ENCODE results near the gene CTF1. TPM values are rescaled to one million over a fixed set of nuclear protein-coding genes. Genes with fewer than 3 reads are reported as not detected.

CTF1 gene
- total and polyA plus RNA-seq, 2 experiments from 2014 or later = 4.9 to 14.0 TPM

DNA sequence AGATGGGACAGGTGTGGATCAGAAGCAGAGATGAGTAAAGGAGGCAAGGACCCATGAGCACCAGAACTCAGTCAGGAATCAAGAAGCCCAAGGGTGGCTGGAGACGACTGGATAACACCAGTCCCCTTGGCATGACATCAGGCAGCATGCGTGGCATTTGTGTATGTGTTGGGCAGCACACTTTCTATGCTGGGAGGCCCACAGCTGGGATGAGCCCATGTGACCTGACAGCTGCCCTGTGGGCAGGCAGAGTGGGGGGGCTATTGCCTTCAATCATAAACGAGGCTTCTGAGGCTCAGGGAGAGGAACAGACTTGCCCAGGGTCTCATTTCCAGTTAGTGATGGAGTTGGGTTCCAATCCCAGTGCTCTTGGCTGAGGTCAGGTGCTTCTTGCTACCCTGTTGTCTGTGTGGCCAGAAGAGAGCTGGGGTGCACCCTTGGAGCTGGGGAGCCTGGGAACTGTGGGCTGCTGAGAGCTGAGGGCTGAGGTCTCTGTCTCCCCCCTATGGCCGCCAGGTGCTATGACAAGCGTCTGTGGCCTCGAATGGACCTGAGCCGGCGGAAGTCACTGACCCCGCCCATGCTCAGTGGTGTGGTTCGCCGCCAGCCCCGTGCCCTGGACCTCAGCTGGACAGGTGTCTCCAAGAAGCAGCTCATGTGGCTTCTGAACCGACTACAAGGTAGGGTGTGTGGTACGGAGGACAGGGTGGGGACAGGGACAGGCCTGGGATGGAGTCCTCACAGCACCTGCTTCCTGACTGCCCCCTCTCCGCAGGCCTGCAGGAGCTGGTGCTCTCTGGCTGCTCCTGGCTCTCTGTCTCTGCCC is 45.4 kb downstream of the CTF1 start:
- TF ChIP-seq, protein P1, sequence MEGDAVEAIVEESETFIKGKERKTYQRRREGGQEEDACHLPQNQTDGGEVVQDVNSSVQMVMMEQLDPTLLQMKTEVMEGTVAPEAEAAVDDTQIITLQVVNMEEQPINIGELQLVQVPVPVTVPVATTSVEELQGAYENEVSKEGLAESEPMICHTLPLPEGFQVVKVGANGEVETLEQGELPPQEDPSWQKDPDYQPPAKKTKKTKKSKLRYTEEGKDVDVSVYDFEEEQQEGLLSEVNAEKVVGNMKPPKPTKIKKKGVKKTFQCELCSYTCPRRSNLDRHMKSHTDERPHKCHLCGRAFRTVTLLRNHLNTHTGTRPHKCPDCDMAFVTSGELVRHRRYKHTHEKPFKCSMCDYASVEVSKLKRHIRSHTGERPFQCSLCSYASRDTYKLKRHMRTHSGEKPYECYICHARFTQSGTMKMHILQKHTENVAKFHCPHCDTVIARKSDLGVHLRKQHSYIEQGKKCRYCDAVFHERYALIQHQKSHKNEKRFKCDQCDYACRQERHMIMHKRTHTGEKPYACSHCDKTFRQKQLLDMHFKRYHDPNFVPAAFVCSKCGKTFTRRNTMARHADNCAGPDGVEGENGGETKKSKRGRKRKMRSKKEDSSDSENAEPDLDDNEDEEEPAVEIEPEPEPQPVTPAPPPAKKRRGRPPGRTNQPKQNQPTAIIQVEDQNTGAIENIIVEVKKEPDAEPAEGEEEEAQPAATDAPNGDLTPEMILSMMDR (IDR thresholded peaks at IDR 0.05; ENCODE audit: low read depth, low read length) = peak; percentile 95
- DNase-seq (ENCODE audit: low read depth in 1 of 2, low spot score in 1 of 2) = peak; percentile 71 to 77
- H3K27me3 ChIP-seq = no peaks in the 10 kb centered on the region
- H3K4me3 ChIP-seq = no peak overlapping the region
- no peaks in the 10 kb centered on the region for H3K9me3 ChIP-seq (ENCODE audit: low read depth)
- H3K36me3 ChIP-seq = peaks cover 19% of the 10 kb centered on the region
- peak overlapping the region; percentile 12 for H3K27ac ChIP-seq
- H3K4me1 ChIP-seq (ENCODE audit: low read depth) = no peaks in the 10 kb centered on the region

DNA sequence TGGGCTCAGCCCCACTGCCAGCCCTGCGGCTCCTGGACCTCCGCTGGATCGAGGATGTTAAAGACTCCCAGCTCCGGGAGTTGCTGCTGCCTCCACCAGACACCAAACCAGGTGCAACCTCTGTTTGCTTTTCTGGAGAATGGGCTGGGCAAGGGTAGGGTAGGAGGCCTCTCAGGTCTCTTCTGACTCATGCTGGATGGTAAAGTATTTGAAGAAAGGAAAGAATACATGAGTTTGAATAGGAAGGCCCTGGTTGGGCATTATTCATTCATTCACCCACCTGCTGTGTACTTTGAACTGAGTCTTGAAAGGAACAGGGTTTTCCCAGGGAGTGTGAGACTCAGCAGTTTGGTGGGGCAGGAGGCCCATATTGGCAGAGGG is 46.0 kb downstream of the CTF1 start:
- H3K9me3 ChIP-seq (ENCODE audit: low read depth) = no peaks in the 10 kb centered on the region

DNA sequence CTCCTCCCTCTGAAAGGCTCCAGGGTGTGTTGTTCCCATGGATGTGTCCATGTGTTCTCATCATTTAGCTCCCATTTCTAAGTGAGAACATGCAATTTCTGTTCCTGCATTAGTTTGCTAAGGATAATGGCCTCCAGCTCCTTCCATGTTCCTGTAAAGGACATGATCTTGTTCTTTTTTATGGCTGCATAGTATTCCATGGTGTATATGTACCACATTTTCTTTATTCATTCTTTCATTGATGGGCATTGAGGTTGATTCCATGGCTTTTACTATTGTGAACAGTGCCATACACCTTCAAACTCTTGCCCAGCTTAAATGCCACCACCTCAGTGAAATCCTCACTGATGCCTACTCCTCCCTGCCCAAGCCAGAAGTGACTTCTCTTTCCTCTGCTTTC is 47.9 kb downstream of the CTF1 start:
- DNase-seq (ENCODE audit: low read depth in 1 of 2, low spot score in 1 of 2) = no peak
- H3K4me1 ChIP-seq (ENCODE audit: low read depth) = no peaks in the 10 kb centered on the region
- H3K9me3 ChIP-seq (ENCODE audit: low read depth) = no peaks in the 10 kb centered on the region
- TF ChIP-seq, protein P1 (IDR thresholded peaks at IDR 0.05; ENCODE audit: low read depth, low read length) = no peak
- no peak overlapping the region for H3K27ac ChIP-seq
- no peak overlapping the region for H3K4me3 ChIP-seq
- H3K36me3 ChIP-seq = peaks cover 19% of the 10 kb centered on the region
- H3K27me3 ChIP-seq = no peaks in the 10 kb centered on the region

More for the DNA sequence above, 46.0 kb downstream of the CTF1 start:
- H3K27ac ChIP-seq = no peak overlapping the region
- TF ChIP-seq, protein P1 (IDR thresholded peaks at IDR 0.05; ENCODE audit: low read depth, low read length) = no peak
- no peak for DNase-seq (ENCODE audit: low read depth in 1 of 2, low spot score in 1 of 2)
- H3K4me3 ChIP-seq = no peak overlapping the region
- H3K4me1 ChIP-seq (ENCODE audit: low read depth) = no peaks in the 10 kb centered on the region
- peaks cover 19% of the 10 kb centered on the region for H3K36me3 ChIP-seq
- no peaks in the 10 kb centered on the region for H3K27me3 ChIP-seq

DNA sequence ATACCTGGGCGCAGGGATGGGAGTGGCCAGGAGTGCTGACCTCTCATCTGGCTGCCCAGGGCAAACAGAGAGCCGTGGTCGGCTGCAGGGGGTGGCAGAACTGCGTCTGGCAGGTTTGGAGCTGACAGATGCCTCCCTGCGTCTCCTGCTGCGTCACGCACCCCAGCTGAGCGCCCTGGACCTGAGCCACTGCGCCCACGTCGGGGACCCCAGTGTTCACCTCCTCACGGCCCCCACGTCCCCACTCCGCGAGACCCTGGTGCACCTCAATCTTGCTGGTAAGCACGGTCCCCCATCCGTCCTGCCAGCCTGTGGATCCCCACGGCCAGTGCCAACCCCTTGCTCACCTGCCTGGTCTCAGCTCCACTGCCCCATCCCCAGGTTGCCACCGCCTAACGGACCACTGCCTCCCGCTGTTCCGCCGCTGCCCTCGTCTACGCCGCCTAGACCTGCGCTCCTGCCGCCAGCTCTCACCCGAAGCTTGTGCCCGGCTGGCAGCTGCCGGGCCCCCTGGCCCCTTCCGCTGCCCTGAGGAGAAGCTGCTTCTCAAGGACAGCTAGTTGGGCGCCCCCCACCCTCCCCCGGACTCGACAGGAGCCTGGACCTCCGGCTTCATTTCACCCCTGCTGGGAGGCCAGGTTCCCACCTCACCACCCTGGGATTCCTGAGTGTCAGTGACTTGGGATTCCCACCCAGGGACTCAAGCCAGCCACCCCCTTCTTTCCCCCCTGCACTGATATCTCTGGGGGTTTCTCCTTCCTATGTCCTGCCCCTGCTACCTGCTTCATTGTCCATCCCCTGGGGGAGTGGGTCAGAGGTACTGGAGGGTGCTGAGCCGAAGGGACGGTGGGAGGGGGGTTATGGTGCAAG is 50.5 kb downstream of the CTF1 start:
- peak overlapping the region; percentile 95 for H3K27ac ChIP-seq
- no peaks in the 10 kb centered on the region for H3K27me3 ChIP-seq
- H3K36me3 ChIP-seq = peaks cover 12% of the 10 kb centered on the region
- peaks cover 4% of the 10 kb centered on the region for H3K4me1 ChIP-seq (ENCODE audit: low read depth)
- no peak overlapping the region for H3K4me3 ChIP-seq
- no peak for DNase-seq (ENCODE audit: low read depth in 1 of 2, low spot score in 1 of 2)
- no peaks in the 10 kb centered on the region for H3K9me3 ChIP-seq (ENCODE audit: low read depth)
- TF ChIP-seq, protein P1 (IDR thresholded peaks at IDR 0.05; ENCODE audit: low read depth, low read length) = no peak

DNA sequence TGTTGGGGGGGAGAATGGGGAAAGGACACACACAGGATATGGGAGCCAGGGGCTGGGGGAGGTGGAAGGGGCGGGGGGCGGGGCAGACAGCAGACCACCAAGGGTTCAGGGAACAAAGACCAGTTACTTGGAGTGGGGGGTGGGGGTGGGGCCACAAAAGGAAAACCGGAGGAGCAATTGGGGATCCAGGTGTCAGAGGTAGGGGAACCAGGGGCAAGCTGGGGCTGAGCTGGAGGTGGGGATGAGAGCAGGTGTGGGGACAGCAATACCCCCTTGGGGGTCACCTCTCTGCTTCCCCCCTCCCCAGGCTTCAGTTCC is 51.1 kb downstream of the CTF1 start:
- Histone ChIP-seq H3K4me3 (peak overlapping the region; percentile 29), H3K9me3 (ENCODE audit: low read depth) (no peaks in the 10 kb centered on the region), H3K36me3 (peaks cover 12% of the 10 kb centered on the region), H3K27me3 (no peaks in the 10 kb centered on the region), H3K27ac (peak overlapping the region; percentile 95), H3K4me1 (ENCODE audit: low read depth) (peaks cover 4% of the 10 kb centered on the region)
- no peak for DNase-seq (ENCODE audit: low read depth in 1 of 2, low spot score in 1 of 2)
- TF ChIP-seq, protein P1 (IDR thresholded peaks at IDR 0.05; ENCODE audit: low read depth, low read length) = no peak
